Endothelial cell of umbilical vein (primary cell): ENCODE measurements around the gene OR7A5. TPM values are rescaled to one million over a fixed set of nuclear protein-coding genes. Genes with fewer than 3 reads are reported as not detected.

Experiments used
- BruUV-seq: library from RNA; stranded (reverse); fragments of 400-500 nt; replicated peaks from 2 replicates; lab custom pipeline; 2021; lab: Mats Ljungman, UMichigan
- CTCF ChIA-PET: fragments of 300-600, 350-600 bp; sonication (Branson Sonifier 250); formaldehyde crosslinking; loops from one replicate; lab custom pipeline; 2021; ENCODE audit warnings: antibody characterized with exemption, inconsistent platforms; lab: Charles Lee
- POLR2A ChIA-PET: fragments of 300-600, 350-600 bp; sonication (Branson Sonifier 250); formaldehyde crosslinking; loops from one replicate; lab custom pipeline; 2021; ENCODE audit warnings: antibody characterized with exemption, inconsistent platforms; lab: Charles Lee
- DNase-seq: peaks from one replicate; pipeline ENCODE4 v3.0.0-alpha.2; 2011; ENCODE audit warnings: low read depth, low spot score
- FAIRE-seq: peaks from 2 replicates; lab custom pipeline; 2011; peaks lifted over from hg19 to GRCh38; lab: Jason Lieb, UNC
- H2AFZ ChIP-seq: 2 replicates; pipeline ENCODE4 v1.6.0; 2012; ENCODE audit warnings: low read depth, low read length, control low read depth, inconsistent platforms
- H3K27ac ChIP-seq: 2 replicates; pipeline ENCODE4 v1.5.1; 2011; ENCODE audit warnings: low read depth, mild to moderate bottlenecking, control low read depth, low read length, moderate library complexity; ENCODE audit not compliant: insufficient read depth
- H3K27me3 ChIP-seq, 2 experiments: 2 replicates each; pipeline versions ENCODE4 v1.6.0 to v1.6.1; 2011; ENCODE audit warnings: low read length in 2 of 2, mixed read lengths in 1 of 2; ENCODE audit not compliant: control insufficient read depth in 2 of 2, insufficient read depth in 2 of 2
- H3K36me3 ChIP-seq, 2 experiments: 2 replicates in 1 of 2; 3 replicates in 1 of 2; pipeline ENCODE4 v1.5.1; 2011; ENCODE audit warnings: low read length in 2 of 2, mild to moderate bottlenecking in 1 of 2, moderate library complexity in 1 of 2; ENCODE audit not compliant: control insufficient read depth in 2 of 2, insufficient read depth in 2 of 2; ENCODE audit errors: extremely low read depth in 1 of 2
- H3K4me1 ChIP-seq: 3 replicates; pipeline ENCODE4 v1.5.1; 2011; ENCODE audit warnings: mild to moderate bottlenecking, low read length; ENCODE audit not compliant: control insufficient read depth, insufficient read depth; ENCODE audit errors: extremely low read depth
- H3K4me2 ChIP-seq: 2 replicates; pipeline ENCODE4 v1.6.1; 2011; ENCODE audit warnings: low read length, control low read depth, mixed read lengths; ENCODE audit not compliant: insufficient read depth
- H3K4me3 ChIP-seq, 3 experiments: fragments of 200-600 bp in 1 of 3; sonication (generic), shearing (Covaris generic) in 1 of 3; replicated peaks in 1 of 3; 2 replicates each; pipeline ENCODE4 v1.5.1; 2011 to 2016; ENCODE audit warnings: control low read depth in 3 of 3, low read length in 3 of 3, mild to moderate bottlenecking in 2 of 3, inconsistent platforms in 1 of 3, low read depth in 1 of 3, moderate library complexity in 1 of 3; ENCODE audit not compliant: insufficient read depth in 1 of 3
- H3K79me2 ChIP-seq: 2 replicates; pipeline ENCODE4 v1.6.0; 2012; ENCODE audit warnings: low read length, inconsistent platforms; ENCODE audit not compliant: control insufficient read depth, insufficient read depth
- H3K9ac ChIP-seq: replicated peaks from 2 replicates; pipeline ENCODE3; 2011; ENCODE audit warnings: low read length, control low read depth; ENCODE audit not compliant: insufficient read depth; ENCODE audit errors: extremely low read depth
- H3K9me1 ChIP-seq: replicated peaks from 3 replicates; pipeline ENCODE4 v1.6.0; 2011; ENCODE audit warnings: mild to moderate bottlenecking, low read length; ENCODE audit not compliant: control insufficient read depth, insufficient read depth; ENCODE audit errors: extremely low read depth
- H3K9me3 ChIP-seq: replicated peaks from 2 replicates; pipeline ENCODE4 v1.5.1; 2012; ENCODE audit warnings: low read length, inconsistent platforms; ENCODE audit not compliant: control insufficient read depth, insufficient read depth
- H4K20me1 ChIP-seq: replicated peaks from 2 replicates; pipeline ENCODE3; 2011; ENCODE audit warnings: mild to moderate bottlenecking, low read length; ENCODE audit not compliant: control insufficient read depth, insufficient read depth; ENCODE audit errors: extremely low read depth
- EZH2 ChIP-seq: IDR thresholded peaks from 2 replicates; pipeline ENCODE4 v1.6.1; 2012; ENCODE audit warnings: borderline replicate concordance, low read depth, mild to moderate bottlenecking, moderate library complexity, low read length, inconsistent platforms; ENCODE audit not compliant: severe bottlenecking
- FOS ChIP-seq: IDR thresholded peaks from 2 replicates; pipeline ENCODE4 v1.6.1; 2011; ENCODE audit warnings: mild to moderate bottlenecking, low read length, moderate library complexity, borderline replicate concordance; ENCODE audit not compliant: insufficient read depth
- GATA2 ChIP-seq: IDR thresholded peaks from 2 replicates; pipeline ENCODE4 v1.7.0; 2011; ENCODE audit warnings: low read depth, mild to moderate bottlenecking, moderate library complexity, mixed read lengths, low read length; ENCODE audit not compliant: insufficient read length, insufficient read depth
- JUN ChIP-seq: IDR thresholded peaks from 2 replicates; pipeline ENCODE4 v1.6.1; 2011; ENCODE audit warnings: borderline replicate concordance, low read depth; ENCODE audit not compliant: insufficient read length, insufficient read depth
- POLR2A ChIP-seq: IDR thresholded peaks from 2 replicates; pipeline ENCODE4 v1.6.1; 2012; ENCODE audit warnings: low read depth, mild to moderate bottlenecking, control low read depth, low read length
- dilution Hi-C: fragments of 300-500 bp; cut with MboI; formaldehyde crosslinking; loops from one replicate; pipeline ENCODE4 v1.15.0; 2019; ENCODE audit warnings: low sequenced_read_pairs; ENCODE audit not compliant: extremely low pct_ligation_motif_present
- intact Hi-C: fragments of 100-400 bp; cut with micrococcal nuclease; formaldehyde crosslinking; loops from one replicate; pipeline ENCODE4 v1.10.0; 2022
- polyA plus RNA-seq, 4 experiments: library from polyadenylated mRNA; depleted of rRNA in 3 of 4; stranded (reverse) in 3 of 4; unstranded in 1 of 4; fragments of >200 nt; gene quantifications; 2 replicates each; pipeline versions ENCODE4 v1.2.1 to v1.2.3, GENCODE V29; 2011 to 2012; ENCODE audit warnings: missing spikeins in 1 of 4
- total RNA-seq: library from RNA; stranded (reverse); gene quantifications from 2 replicates; pipeline ENCODE4 v1.2.3, GENCODE V29; 2021
- TF ChIP-seq, protein P1 (sequence below): IDR thresholded peaks from 2 replicates; pipeline ENCODE4 v1.6.1; 2011; ENCODE audit not compliant: insufficient read depth, insufficient read length
- TF ChIP-seq, protein P2 (sequence below), 2 donors: IDR thresholded peaks; 1 replicate in 1 of 2; 2 replicates in 1 of 2; pipeline ENCODE4 v1.5.1; 2011; ENCODE audit warnings: low read length in 2 of 2, mild to moderate bottlenecking in 2 of 2, moderate library complexity in 2 of 2, control low read depth in 1 of 2, inconsistent platforms in 1 of 2, low read depth in 1 of 2; ENCODE audit not compliant: insufficient read depth in 1 of 2; ENCODE audit errors: extremely low read depth in 1 of 2

The OR7A5 gene
- total and polyA plus RNA-seq, 2 donors (not counting 3 experiments of a cell fraction or from before 2014, with no cell fraction given), result not detected

DNA sequence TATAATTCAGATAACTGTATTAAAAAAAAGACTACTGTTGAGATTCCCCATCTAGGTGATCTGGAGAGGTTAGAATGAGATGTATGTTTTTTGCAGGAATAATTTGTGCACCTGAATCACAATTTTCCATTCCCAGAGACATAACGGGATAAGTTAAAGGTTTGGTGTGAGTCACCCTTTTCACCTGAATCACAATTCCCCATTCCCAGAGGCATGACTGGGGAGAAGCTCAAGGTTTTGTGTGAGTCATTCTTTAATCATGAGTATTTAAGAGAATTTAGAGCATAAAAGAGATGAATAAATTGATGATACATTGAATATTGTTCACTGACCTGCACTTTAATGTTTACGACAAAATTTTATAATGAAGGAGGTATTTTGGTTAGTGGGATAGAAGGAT, 9.0 kb downstream of the OR7A5 start:
- dilution Hi-C loops, result no loop called here
- BruUV-seq, result no TSS peak
- FAIRE-seq (no peak), DNase-seq (no peak)
- Histone ChIP-seq H3K4me2 (no peak overlapping the region), H3K27ac (no peak overlapping the region), H3K9me1 (no peaks in the 10 kb centered on the region), H3K9me3 (no peaks in the 10 kb centered on the region), H3K9ac (no peak overlapping the region), H3K4me3 (no peak overlapping the region), H4K20me1 (no peaks in the 10 kb centered on the region), H3K27me3 (no peaks in the 10 kb centered on the region), H2AFZ (no peak overlapping the region), H3K36me3 (no peaks in the 10 kb centered on the region), H3K79me2 (no peaks in the 10 kb centered on the region), H3K4me1 (no peaks in the 10 kb centered on the region)
- intact Hi-C loops, result no loop called here
- no peak for TF ChIP-seq FOS
- no peak for TF ChIP-seq GATA2
- TF ChIP-seq EZH2, result no peak
- TF ChIP-seq JUN, result no peak
- TF ChIP-seq, protein P1, sequence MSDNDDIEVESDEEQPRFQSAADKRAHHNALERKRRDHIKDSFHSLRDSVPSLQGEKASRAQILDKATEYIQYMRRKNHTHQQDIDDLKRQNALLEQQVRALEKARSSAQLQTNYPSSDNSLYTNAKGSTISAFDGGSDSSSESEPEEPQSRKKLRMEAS, result no peak
- TF ChIP-seq, protein P2, sequence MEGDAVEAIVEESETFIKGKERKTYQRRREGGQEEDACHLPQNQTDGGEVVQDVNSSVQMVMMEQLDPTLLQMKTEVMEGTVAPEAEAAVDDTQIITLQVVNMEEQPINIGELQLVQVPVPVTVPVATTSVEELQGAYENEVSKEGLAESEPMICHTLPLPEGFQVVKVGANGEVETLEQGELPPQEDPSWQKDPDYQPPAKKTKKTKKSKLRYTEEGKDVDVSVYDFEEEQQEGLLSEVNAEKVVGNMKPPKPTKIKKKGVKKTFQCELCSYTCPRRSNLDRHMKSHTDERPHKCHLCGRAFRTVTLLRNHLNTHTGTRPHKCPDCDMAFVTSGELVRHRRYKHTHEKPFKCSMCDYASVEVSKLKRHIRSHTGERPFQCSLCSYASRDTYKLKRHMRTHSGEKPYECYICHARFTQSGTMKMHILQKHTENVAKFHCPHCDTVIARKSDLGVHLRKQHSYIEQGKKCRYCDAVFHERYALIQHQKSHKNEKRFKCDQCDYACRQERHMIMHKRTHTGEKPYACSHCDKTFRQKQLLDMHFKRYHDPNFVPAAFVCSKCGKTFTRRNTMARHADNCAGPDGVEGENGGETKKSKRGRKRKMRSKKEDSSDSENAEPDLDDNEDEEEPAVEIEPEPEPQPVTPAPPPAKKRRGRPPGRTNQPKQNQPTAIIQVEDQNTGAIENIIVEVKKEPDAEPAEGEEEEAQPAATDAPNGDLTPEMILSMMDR (IDR thresholded peaks at IDR 0.05; ENCODE audit: extremely low read depth in 1 of 2, insufficient read depth in 1 of 2, low read depth in 1 of 2, low read length in 2 of 2), result no peak
- TF ChIP-seq POLR2A, result no peak
- ChIA-PET POLR2A (no interaction called here), CTCF (no interaction called here)
